ENCODE data around the gene KLHL17.

- no peak for TF ChIP-seq CTCF (IDR thresholded peaks at IDR 0.05)
- TF ChIP-seq POLR2AphosphoS5 (IDR thresholded peaks at IDR 0.05; ENCODE audit: insufficient read depth in 1 of 2, low read depth in 1 of 2): no peak
Measured at GRCh38 chr1:974687-975328, 14.4 kb downstream of the KLHL17 start.

All from vagina (tissue), 2 donors.